Liver (tissue), 3 donors: ENCODE measurements around the gene SNU13.

ENCODE experiments used
- CTCF ChIP-seq: fragments of 150-350 bp; IDR thresholded peaks from 2 replicates; pipeline ENCODE4 v1.5.1; 2017; ENCODE audit warnings: improper control_type of control experiment, low read depth, low read length; ENCODE audit not compliant: missing input control
- FOXA1 ChIP-seq: IDR thresholded peaks from 2 replicates; pipeline ENCODE4 v1.6.1; 2016; ENCODE audit warnings: antibody characterized with exemption
- SP1 ChIP-seq: IDR thresholded peaks from 2 replicates; pipeline ENCODE4 v1.6.1; 2018; ENCODE audit warnings: antibody characterized with exemption, mild to moderate bottlenecking
- TAF1 ChIP-seq: conservative IDR thresholded peaks from 2 replicates; pipeline ENCODE4 v1.6.1; 2016; ENCODE audit warnings: antibody characterized with exemption, mild to moderate bottlenecking
- YY1 ChIP-seq: IDR thresholded peaks from 2 replicates; pipeline ENCODE4 v1.6.1; 2016; ENCODE audit warnings: antibody characterized with exemption, mild to moderate bottlenecking
- TF ChIP-seq, protein P1 (sequence below): IDR thresholded peaks from 2 replicates; pipeline ENCODE4 v1.6.1; 2016; ENCODE audit warnings: antibody characterized with exemption
- donor health status: healthy.
- donor health status: healthy.

GRCh38 chr22:41725510-41726110 lies 36.9 kb upstream of the SNU13 start:
- TF ChIP-seq, protein P1, sequence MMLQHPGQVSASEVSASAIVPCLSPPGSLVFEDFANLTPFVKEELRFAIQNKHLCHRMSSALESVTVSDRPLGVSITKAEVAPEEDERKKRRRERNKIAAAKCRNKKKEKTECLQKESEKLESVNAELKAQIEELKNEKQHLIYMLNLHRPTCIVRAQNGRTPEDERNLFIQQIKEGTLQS, result no peak
- TF ChIP-seq TAF1, result no peak
- no peak for TF ChIP-seq CTCF
- TF ChIP-seq SP1, result no peak
- no peak for TF ChIP-seq YY1
- TF ChIP-seq FOXA1, result no peak
